NOMO-1 treated with dmso at 0.1 percent for 144 hours (cell line): ENCODE results near the gene CCDC34.

Experiments used
- DNase-seq: peaks from one replicate; lab custom pipeline; 2025; ENCODE audit not compliant: unreplicated experiment; lab: John Stamatoyannopoulos, UW

The CCDC34 gene

GRCh38 chr11:27392278-27393114 is 29.5 kb upstream of the CCDC34 start:
- no peak for DNase-seq

- DNase-seq = no peak
Measured at GRCh38 chr11:27391331-27392015, 28.5 kb upstream of the CCDC34 start.

GRCh38 chr11:27390318-27391295 is 27.6 kb upstream of the CCDC34 start:
- no peak for DNase-seq

GRCh38 chr11:27388869-27389268 is 25.9 kb upstream of the CCDC34 start:
- DNase-seq = no peak

GRCh38 chr11:27388001-27388400 is 25.0 kb upstream of the CCDC34 start:
- DNase-seq = no peak

- DNase-seq = no peak
Measured at GRCh38 chr11:27387362-27387761, 24.3 kb upstream of the CCDC34 start.

GRCh38 chr11:27386181-27386845 is 23.3 kb upstream of the CCDC34 start:
- DNase-seq = no peak

- DNase-seq = no peak
Measured at GRCh38 chr11:27385245-27385644, 22.2 kb upstream of the CCDC34 start.

- DNase-seq = no peak
Measured at GRCh38 chr11:27384227-27384626, 21.2 kb upstream of the CCDC34 start.

GRCh38 chr11:27383645-27384044 is 20.6 kb upstream of the CCDC34 start:
- DNase-seq = no peak

GRCh38 chr11:27381238-27381666 is 18.2 kb upstream of the CCDC34 start:
- no peak for DNase-seq

- DNase-seq = no peak
Measured at GRCh38 chr11:27380771-27381170, 17.8 kb upstream of the CCDC34 start.

- no peak for DNase-seq
Measured at GRCh38 chr11:27379449-27379848, 16.4 kb upstream of the CCDC34 start.

GRCh38 chr11:27375370-27375769 is 12.4 kb upstream of the CCDC34 start:
- DNase-seq = no peak

GRCh38 chr11:27373856-27374602 is 11.0 kb upstream of the CCDC34 start:
- DNase-seq = no peak

- no peak for DNase-seq
Measured at GRCh38 chr11:27373392-27373791, 10.4 kb upstream of the CCDC34 start.

- no peak for DNase-seq
Measured at GRCh38 chr11:27372164-27372563, 9.1 kb upstream of the CCDC34 start.

GRCh38 chr11:27371489-27371888 is 8.5 kb upstream of the CCDC34 start:
- no peak for DNase-seq

- DNase-seq = no peak
Measured at GRCh38 chr11:27370374-27370773, 7.4 kb upstream of the CCDC34 start.

GRCh38 chr11:27367881-27368280 is 4.9 kb upstream of the CCDC34 start:
- DNase-seq = no peak
